GM18511 (cell line): ENCODE data around the gene WDFY2.
"Not testable (repeated sequence)": the region's sequence is repeated elsewhere in the genome, so short reads cannot be mapped to it uniquely, and the experiment has no call there.

Experiments
- ATAC-seq: cut with Tn5 transposase; IDR thresholded peaks from one replicate; pipeline ENCODE4 v1.9.1; 2021; ENCODE audit warnings: mild to moderate bottlenecking, moderate library complexity; ENCODE audit not compliant: unreplicated experiment

The WDFY2 gene

GRCh38 chr13:51688937-51689662 is 104.8 kb downstream of the WDFY2 start:
- ATAC-seq: no peak

GRCh38 chr13:51689663-51689996 is 105.4 kb downstream of the WDFY2 start:
- ATAC-seq: no peak

GRCh38 chr13:51695677-51696076 is 111.4 kb downstream of the WDFY2 start:
- ATAC-seq: not testable (repeated sequence)

- no peak for ATAC-seq
Observed at GRCh38 chr13:51697181-51697580, 112.9 kb downstream of the WDFY2 start.

- no peak for ATAC-seq
Observed at GRCh38 chr13:51697855-51698254, 113.6 kb downstream of the WDFY2 start.

GRCh38 chr13:51698352-51698751 is 114.1 kb downstream of the WDFY2 start:
- ATAC-seq: no peak

GRCh38 chr13:51704399-51705313 is 120.4 kb downstream of the WDFY2 start:
- peak; percentile 94 for ATAC-seq

GRCh38 chr13:51707461-51707860 is 123.2 kb downstream of the WDFY2 start:
- no peak for ATAC-seq

GRCh38 chr13:51713807-51714206 is 129.5 kb downstream of the WDFY2 start:
- ATAC-seq: no peak

- peak; percentile 84 for ATAC-seq
Observed at GRCh38 chr13:51714663-51715168, 130.5 kb downstream of the WDFY2 start.

GRCh38 chr13:51715613-51716012 is 131.4 kb downstream of the WDFY2 start:
- ATAC-seq: no peak

GRCh38 chr13:51717786-51718398 is 133.6 kb downstream of the WDFY2 start:
- no peak for ATAC-seq

GRCh38 chr13:51719394-51719793 is 135.1 kb downstream of the WDFY2 start:
- ATAC-seq: no peak

GRCh38 chr13:51721496-51721895 is 137.2 kb downstream of the WDFY2 start:
- ATAC-seq: peak; percentile 96

GRCh38 chr13:51723529-51723928 is 139.3 kb downstream of the WDFY2 start:
- ATAC-seq: no peak

GRCh38 chr13:51724721-51725120 is 140.5 kb downstream of the WDFY2 start:
- ATAC-seq: no peak

GRCh38 chr13:51726446-51727193 is 142.4 kb downstream of the WDFY2 start:
- no peak for ATAC-seq

GRCh38 chr13:51727634-51728274 is 143.5 kb downstream of the WDFY2 start:
- no peak for ATAC-seq

GRCh38 chr13:51728275-51728673 is 144.0 kb downstream of the WDFY2 start:
- ATAC-seq: no peak

- ATAC-seq: no peak
Observed at GRCh38 chr13:51728972-51729371, 144.7 kb downstream of the WDFY2 start.
